H9 (cell line): ENCODE measurements around the gene CHRNB4. TPM values are rescaled to one million over a fixed set of nuclear protein-coding genes. Genes with fewer than 3 reads are reported as not detected.

Experiments used
- DNase-seq: peaks from one replicate; pipeline ENCODE4 v3.0.0-alpha.2; 2017
- H2AFZ ChIP-seq: one replicate; pipeline ENCODE4 v1.6.1; 2013; ENCODE audit warnings: mild to moderate bottlenecking, low read length, control low read depth, moderate library complexity
- H2AK5ac ChIP-seq: 2 replicates; pipeline ENCODE4 v1.6.1; 2013; ENCODE audit warnings: low read length, control low read depth, mixed read lengths; ENCODE audit not compliant: insufficient read length
- H2BK120ac ChIP-seq: one replicate; pipeline ENCODE4 v1.6.1; 2013; ENCODE audit warnings: low read depth, mild to moderate bottlenecking, low read length, control low read depth, inconsistent platforms; ENCODE audit not compliant: poor library complexity, severe bottlenecking
- H2BK12ac ChIP-seq: 2 replicates; pipeline ENCODE4 v1.6.1; 2013; ENCODE audit warnings: low read length, control low read depth, mixed read lengths, low read depth; ENCODE audit not compliant: insufficient read length
- H2BK15ac ChIP-seq: 2 replicates; pipeline ENCODE4 v1.6.1; 2013; ENCODE audit warnings: low read depth, low read length, control low read depth
- H2BK20ac ChIP-seq: one replicate; pipeline ENCODE4 v1.6.1; 2013; ENCODE audit warnings: low read depth, mild to moderate bottlenecking, low read length, control low read depth, inconsistent platforms; ENCODE audit not compliant: poor library complexity, severe bottlenecking
- H2BK5ac ChIP-seq: 2 replicates; pipeline ENCODE4 v1.6.1; 2013; ENCODE audit warnings: low read length, control low read depth, mixed read lengths; ENCODE audit not compliant: insufficient read length
- H3K14ac ChIP-seq: 2 replicates; pipeline ENCODE4 v1.6.1; 2013; ENCODE audit warnings: low read length, control low read depth; ENCODE audit not compliant: insufficient read depth
- H3K18ac ChIP-seq: 2 replicates; pipeline ENCODE4 v1.6.1; 2013; ENCODE audit warnings: low read depth, mild to moderate bottlenecking, mixed read lengths, low read length, control low read depth; ENCODE audit not compliant: insufficient read length
- H3K23ac ChIP-seq: 2 replicates; pipeline ENCODE4 v1.6.1; 2013; ENCODE audit warnings: low read length, control low read depth, mixed read lengths, low read depth; ENCODE audit not compliant: insufficient read length
- H3K23me2 ChIP-seq: 2 replicates; pipeline ENCODE4 v1.6.1; 2013; ENCODE audit warnings: low read depth, mild to moderate bottlenecking, mixed read lengths, low read length, control low read depth; ENCODE audit not compliant: insufficient read length, poor library complexity, severe bottlenecking
- H3K27ac ChIP-seq: 2 replicates; pipeline ENCODE4 v1.5.1; 2013; ENCODE audit warnings: low read length, control low read depth, mixed read lengths, low read depth; ENCODE audit not compliant: insufficient read length
- H3K27me3 ChIP-seq: 2 replicates; pipeline ENCODE4 v1.6.1; 2013; ENCODE audit warnings: low read length, control low read depth, inconsistent platforms; ENCODE audit not compliant: insufficient read depth
- H3K4ac ChIP-seq: 2 replicates; pipeline ENCODE4 v1.6.1; 2013; ENCODE audit warnings: low read depth, mild to moderate bottlenecking, control low read depth, inconsistent platforms, low read length, moderate library complexity
- H3K4me1 ChIP-seq: 2 replicates; pipeline ENCODE4 v1.6.1; 2013; ENCODE audit warnings: low read length, control low read depth, inconsistent platforms; ENCODE audit not compliant: insufficient read depth
- H3K4me2 ChIP-seq: 2 replicates; pipeline ENCODE4 v1.6.1; 2013; ENCODE audit warnings: low read length, control low read depth, mixed read lengths; ENCODE audit not compliant: insufficient read length, insufficient read depth
- H3K56ac ChIP-seq: 2 replicates; pipeline ENCODE4 v1.6.1; 2013; ENCODE audit warnings: low read depth, mild to moderate bottlenecking, mixed read lengths, low read length, control low read depth; ENCODE audit not compliant: insufficient read length
- H3K79me1 ChIP-seq: 2 replicates; pipeline ENCODE4 v1.6.1; 2013; ENCODE audit warnings: low read depth, mild to moderate bottlenecking, moderate library complexity, low read length, control low read depth, inconsistent platforms; ENCODE audit not compliant: insufficient read depth, poor library complexity, severe bottlenecking
- H3K79me2 ChIP-seq: 2 replicates; pipeline ENCODE4 v1.6.1; 2013; ENCODE audit warnings: low read length, control low read depth, inconsistent platforms; ENCODE audit not compliant: insufficient read depth
- H3K9ac ChIP-seq: 2 replicates; pipeline ENCODE4 v1.6.1; 2013; ENCODE audit warnings: low read length, control low read depth, mixed read lengths; ENCODE audit not compliant: insufficient read length; ENCODE audit errors: extremely low read depth
- H3K9me3 ChIP-seq: one replicate; pipeline ENCODE4 v1.6.1; 2013; ENCODE audit warnings: low read depth, low read length, inconsistent platforms; ENCODE audit not compliant: control insufficient read depth
- H3T11ph ChIP-seq: one replicate; pipeline ENCODE4 v1.6.1; 2013; ENCODE audit warnings: mild to moderate bottlenecking, low read length, control low read depth, inconsistent platforms
- H4K20me1 ChIP-seq: one replicate; pipeline ENCODE4 v1.6.1; 2013; ENCODE audit not compliant: control insufficient read depth, insufficient read length, insufficient read depth
- H4K5ac ChIP-seq: 2 replicates; pipeline ENCODE4 v1.6.1; 2013; ENCODE audit warnings: low read depth, mild to moderate bottlenecking, mixed read lengths, low read length, control low read depth; ENCODE audit not compliant: insufficient read length
- H4K8ac ChIP-seq: replicated peaks from 2 replicates; pipeline ENCODE4 v1.6.1; 2013; ENCODE audit warnings: low read length, control low read depth, mixed read lengths, low read depth; ENCODE audit not compliant: insufficient read length
- H4K91ac ChIP-seq: 2 replicates; pipeline ENCODE4 v1.6.1; 2013; ENCODE audit warnings: low read depth, mild to moderate bottlenecking, moderate library complexity, mixed read lengths, low read length, control low read depth; ENCODE audit not compliant: insufficient read length
- H3K27ac Mint-ChIP-seq, 3 experiments: 2 replicates in 2 of 3; 3 replicates in 1 of 3; pipeline ENCODE4 v1.8.0; 2020 to 2021; ENCODE audit warnings: mixed read lengths in 3 of 3, mild to moderate bottlenecking in 1 of 3, moderate library complexity in 1 of 3
- H3K27me3 Mint-ChIP-seq: 2 replicates; pipeline ENCODE4 v1.8.0; 2021; ENCODE audit warnings: low read depth, mild to moderate bottlenecking, moderate library complexity, mixed read lengths
- H3K36me3 Mint-ChIP-seq, 3 experiments: 2 replicates in 2 of 3; 3 replicates in 1 of 3; pipeline ENCODE4 v1.8.0; 2020 to 2021; ENCODE audit warnings: low read depth in 3 of 3, mixed read lengths in 3 of 3; ENCODE audit not compliant: insufficient read depth in 1 of 3
- H3K4me1 Mint-ChIP-seq, 2 experiments: 2 replicates each; pipeline ENCODE4 v1.8.0; 2020; ENCODE audit warnings: mixed read lengths in 2 of 2
- H3K4me3 Mint-ChIP-seq, 2 experiments: 2 replicates in 1 of 2; 3 replicates in 1 of 2; pipeline ENCODE4 v1.8.0; 2020 to 2021; ENCODE audit warnings: mild to moderate bottlenecking in 2 of 2, mixed read lengths in 2 of 2, moderate library complexity in 1 of 2
- H3K9me3 Mint-ChIP-seq, 2 experiments: 2 replicates in 1 of 2; 3 replicates in 1 of 2; pipeline ENCODE4 v1.8.0; 2020; ENCODE audit warnings: mild to moderate bottlenecking in 2 of 2, mixed read lengths in 2 of 2, moderate library complexity in 1 of 2
- WGBS: extraction: QIAGEN DNeasy Blood & Tissue Kit; methylation state at CpG from one replicate; pipeline ENCODE4 v1.1.7; 2013; ENCODE audit warnings: missing lambda C conversion rate, low lambda C conversion rate, mixed read lengths; ENCODE audit not compliant: insufficient read length; ENCODE audit errors: extremely low coverage; 5-methylcytosine and 5-hydroxymethylcytosine counted together
- total RNA-seq: library from RNA; stranded (reverse); gene quantifications from 2 replicates; pipeline ENCODE4 v1.2.1, GENCODE V29; 2021
- TF ChIP-seq, protein P1 (sequence below): fragments of 200-600 bp; sonication (generic); conservative IDR thresholded peaks from 3 replicates; pipeline ENCODE4 v1.8.0; 2021; ENCODE audit warnings: antibody characterized with exemption, mild to moderate bottlenecking

Gene CHRNB4
- total RNA-seq, 1 experiment from 2014 or later, result 1.9 TPM

DNA sequence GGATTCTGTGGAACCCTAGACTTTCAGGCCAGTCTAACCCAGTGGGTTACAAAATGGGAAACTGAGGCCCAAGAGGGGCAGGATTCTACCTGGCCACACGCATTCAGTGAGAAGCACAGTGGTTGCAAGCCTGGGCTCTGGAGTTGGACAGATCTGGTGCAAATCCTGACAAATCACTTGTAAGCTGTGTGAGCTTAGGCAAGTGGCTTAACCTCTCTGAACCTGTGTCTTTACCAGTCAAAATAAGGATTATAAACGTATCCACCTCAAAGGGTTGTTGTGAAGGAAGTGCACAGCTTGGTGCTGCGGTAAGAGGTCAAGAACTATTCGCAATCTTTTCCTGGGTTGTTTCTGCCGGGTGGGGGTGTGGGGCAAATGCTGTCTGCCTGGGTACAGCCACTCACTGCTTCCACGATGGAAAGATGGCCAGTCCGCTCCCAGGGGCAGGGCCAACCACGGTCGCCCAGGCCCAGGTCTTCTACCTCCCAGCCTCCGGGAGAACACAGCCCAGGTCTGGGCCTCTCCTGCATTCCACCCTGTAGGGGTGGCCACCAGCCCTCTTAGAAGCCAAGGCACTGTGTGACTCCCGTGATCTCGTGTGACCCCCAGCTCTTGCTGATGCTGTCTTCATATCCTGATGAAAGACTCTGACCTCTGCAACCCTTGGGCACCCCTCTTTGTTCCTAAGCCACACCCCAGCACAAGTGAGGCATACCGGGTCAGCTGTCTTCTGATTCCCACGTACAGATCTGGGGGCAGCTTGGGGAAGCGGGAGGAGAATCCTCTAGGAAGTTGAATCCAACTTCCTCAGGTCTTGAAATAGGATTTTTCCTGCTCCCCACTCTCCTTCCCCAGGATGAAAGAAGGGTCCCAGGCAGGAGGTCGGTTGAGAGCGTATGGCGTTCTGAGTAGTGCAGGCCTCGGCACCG lies 21.7 kb downstream of the CHRNB4 start:
- H3K18ac ChIP-seq, result no peak overlapping the region
- no peak overlapping the region for H4K91ac ChIP-seq
- peak; percentile 51 for DNase-seq
- H3K79me1 ChIP-seq, result no peaks in the 10 kb centered on the region
- H2BK120ac ChIP-seq, result no peak overlapping the region
- peak overlapping the region; percentile 20 for H3K4me2 ChIP-seq
- H3K79me2 ChIP-seq, result no peaks in the 10 kb centered on the region
- no peak overlapping the region for H4K8ac ChIP-seq
- H3K4ac ChIP-seq, result no peak overlapping the region
- Mint-ChIP-seq H3K27ac (no peak overlapping the region), H3K4me1 (peaks cover 13 to 21% of the 10 kb centered on the region in 2 experiments), H3K4me3 (peak overlapping the region; percentile 62 to 85), H3K36me3 (no peaks in the 10 kb centered on the region), H3K27me3 (peaks cover 50% of the 10 kb centered on the region), H3K9me3 (peaks cover 2 to 4% of the 10 kb centered on the region in 2 experiments; a peak in 2 of 5 replicates)
- peaks cover 10% of the 10 kb centered on the region for H3K23me2 ChIP-seq
- no peaks in the 10 kb centered on the region for H4K20me1 ChIP-seq
- H3K9me3 ChIP-seq, result no peaks in the 10 kb centered on the region
- H2AK5ac ChIP-seq, result no peak overlapping the region
- WGBS, result no CpG with 5 or more reads among the region's 20 CpGs
- no peak overlapping the region for H4K5ac ChIP-seq
- no peak overlapping the region for H2BK15ac ChIP-seq
- no peak overlapping the region for H2BK12ac ChIP-seq
- H2BK20ac ChIP-seq, result no peak overlapping the region
- H2BK5ac ChIP-seq, result no peak overlapping the region
- no peaks in the 10 kb centered on the region for H3K4me1 ChIP-seq
- no peak overlapping the region for H3K14ac ChIP-seq
- H3K27me3 ChIP-seq, result peaks cover 8% of the 10 kb centered on the region; the same call in 1 of the 2 replicates
- H3K27ac ChIP-seq, result no peak overlapping the region
- no peak overlapping the region for H3K56ac ChIP-seq
- H3K9ac ChIP-seq, result no peak overlapping the region
- no peak overlapping the region for H3T11ph ChIP-seq
- H3K23ac ChIP-seq, result no peak overlapping the region
- H2AFZ ChIP-seq, result no peak overlapping the region
- TF ChIP-seq, protein P1, sequence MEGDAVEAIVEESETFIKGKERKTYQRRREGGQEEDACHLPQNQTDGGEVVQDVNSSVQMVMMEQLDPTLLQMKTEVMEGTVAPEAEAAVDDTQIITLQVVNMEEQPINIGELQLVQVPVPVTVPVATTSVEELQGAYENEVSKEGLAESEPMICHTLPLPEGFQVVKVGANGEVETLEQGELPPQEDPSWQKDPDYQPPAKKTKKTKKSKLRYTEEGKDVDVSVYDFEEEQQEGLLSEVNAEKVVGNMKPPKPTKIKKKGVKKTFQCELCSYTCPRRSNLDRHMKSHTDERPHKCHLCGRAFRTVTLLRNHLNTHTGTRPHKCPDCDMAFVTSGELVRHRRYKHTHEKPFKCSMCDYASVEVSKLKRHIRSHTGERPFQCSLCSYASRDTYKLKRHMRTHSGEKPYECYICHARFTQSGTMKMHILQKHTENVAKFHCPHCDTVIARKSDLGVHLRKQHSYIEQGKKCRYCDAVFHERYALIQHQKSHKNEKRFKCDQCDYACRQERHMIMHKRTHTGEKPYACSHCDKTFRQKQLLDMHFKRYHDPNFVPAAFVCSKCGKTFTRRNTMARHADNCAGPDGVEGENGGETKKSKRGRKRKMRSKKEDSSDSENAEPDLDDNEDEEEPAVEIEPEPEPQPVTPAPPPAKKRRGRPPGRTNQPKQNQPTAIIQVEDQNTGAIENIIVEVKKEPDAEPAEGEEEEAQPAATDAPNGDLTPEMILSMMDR, result no peak
